Epithelial cell of esophagus (primary cell): ENCODE results near the gene DSEL.

Experiments
- DNase-seq: peaks from one replicate; pipeline ENCODE4 v3.0.0; 2010; ENCODE audit warnings: low read depth
- H3K4me3 ChIP-seq: 2 replicates; pipeline ENCODE4 v1.5.1; 2011; ENCODE audit warnings: mild to moderate bottlenecking, low read length, control low read depth
- TF ChIP-seq, protein P1 (sequence below): IDR thresholded peaks from 2 replicates; pipeline ENCODE4 v1.5.1; 2011; ENCODE audit warnings: low read depth, mild to moderate bottlenecking, low read length, control low read depth, inconsistent platforms; ENCODE audit not compliant: insufficient read depth; ENCODE audit errors: missing control alignments

The DSEL gene

DNA sequence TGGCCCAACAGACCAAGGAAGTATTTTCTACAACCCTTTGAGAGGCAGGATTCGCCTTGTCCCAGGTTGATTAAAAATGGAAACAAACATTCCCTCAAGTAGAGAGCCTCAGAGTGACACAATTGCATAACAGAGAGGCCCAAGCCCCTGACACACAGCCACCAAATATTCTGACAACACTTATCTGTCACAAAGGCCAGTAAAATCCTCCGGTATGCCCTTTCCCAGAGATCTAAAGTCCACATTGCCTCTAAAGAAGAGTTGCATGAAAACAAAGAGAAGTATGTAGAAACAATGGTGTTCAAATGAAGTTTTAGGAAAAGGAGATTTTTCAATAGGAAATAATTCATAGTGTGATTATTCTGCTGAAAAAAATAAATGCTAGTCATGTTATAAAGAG is 32.1 kb downstream of the DSEL start:
- H3K4me3 ChIP-seq = no peak overlapping the region
- no peak for DNase-seq
- TF ChIP-seq, protein P1, sequence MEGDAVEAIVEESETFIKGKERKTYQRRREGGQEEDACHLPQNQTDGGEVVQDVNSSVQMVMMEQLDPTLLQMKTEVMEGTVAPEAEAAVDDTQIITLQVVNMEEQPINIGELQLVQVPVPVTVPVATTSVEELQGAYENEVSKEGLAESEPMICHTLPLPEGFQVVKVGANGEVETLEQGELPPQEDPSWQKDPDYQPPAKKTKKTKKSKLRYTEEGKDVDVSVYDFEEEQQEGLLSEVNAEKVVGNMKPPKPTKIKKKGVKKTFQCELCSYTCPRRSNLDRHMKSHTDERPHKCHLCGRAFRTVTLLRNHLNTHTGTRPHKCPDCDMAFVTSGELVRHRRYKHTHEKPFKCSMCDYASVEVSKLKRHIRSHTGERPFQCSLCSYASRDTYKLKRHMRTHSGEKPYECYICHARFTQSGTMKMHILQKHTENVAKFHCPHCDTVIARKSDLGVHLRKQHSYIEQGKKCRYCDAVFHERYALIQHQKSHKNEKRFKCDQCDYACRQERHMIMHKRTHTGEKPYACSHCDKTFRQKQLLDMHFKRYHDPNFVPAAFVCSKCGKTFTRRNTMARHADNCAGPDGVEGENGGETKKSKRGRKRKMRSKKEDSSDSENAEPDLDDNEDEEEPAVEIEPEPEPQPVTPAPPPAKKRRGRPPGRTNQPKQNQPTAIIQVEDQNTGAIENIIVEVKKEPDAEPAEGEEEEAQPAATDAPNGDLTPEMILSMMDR = no peak

DNA sequence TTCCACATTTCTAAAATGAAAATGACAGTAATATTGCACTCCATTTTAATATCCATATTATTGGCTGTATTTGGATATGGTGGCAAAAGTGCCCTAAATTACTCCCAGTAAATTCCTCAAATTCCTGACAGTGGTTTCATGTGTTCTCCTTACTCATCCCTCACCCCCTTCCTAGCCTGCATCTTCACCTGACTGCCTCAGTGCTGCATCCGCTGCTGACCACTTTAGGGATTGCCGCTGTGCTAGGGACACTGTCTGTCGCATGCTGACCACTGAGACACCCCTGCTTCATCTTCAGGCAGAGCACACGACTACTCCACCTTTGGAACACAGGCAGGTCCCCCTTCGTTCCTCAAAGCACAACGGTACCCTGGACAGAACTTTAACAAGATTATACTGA is 32.6 kb downstream of the DSEL start:
- no peak overlapping the region for H3K4me3 ChIP-seq
- no peak for DNase-seq
- TF ChIP-seq, protein P1 = no peak

- H3K4me3 ChIP-seq = no peak overlapping the region
- TF ChIP-seq, protein P1 = no peak
- no peak for DNase-seq
Measured at GRCh38 chr18:67483237-67483636, 33.3 kb downstream of the DSEL start.

- TF ChIP-seq, protein P1 = no peak
- H3K4me3 ChIP-seq = no peak overlapping the region
- DNase-seq = no peak
Measured at GRCh38 chr18:67478249-67478648, 38.3 kb downstream of the DSEL start.

- DNase-seq = no peak
- TF ChIP-seq, protein P1 = no peak
- H3K4me3 ChIP-seq = no peak overlapping the region
Measured at GRCh38 chr18:67477522-67477921, 39.0 kb downstream of the DSEL start.

- TF ChIP-seq, protein P1 = no peak
- DNase-seq = no peak
- H3K4me3 ChIP-seq = no peak overlapping the region
Measured at GRCh38 chr18:67476585-67476984, 39.9 kb downstream of the DSEL start.

DNA sequence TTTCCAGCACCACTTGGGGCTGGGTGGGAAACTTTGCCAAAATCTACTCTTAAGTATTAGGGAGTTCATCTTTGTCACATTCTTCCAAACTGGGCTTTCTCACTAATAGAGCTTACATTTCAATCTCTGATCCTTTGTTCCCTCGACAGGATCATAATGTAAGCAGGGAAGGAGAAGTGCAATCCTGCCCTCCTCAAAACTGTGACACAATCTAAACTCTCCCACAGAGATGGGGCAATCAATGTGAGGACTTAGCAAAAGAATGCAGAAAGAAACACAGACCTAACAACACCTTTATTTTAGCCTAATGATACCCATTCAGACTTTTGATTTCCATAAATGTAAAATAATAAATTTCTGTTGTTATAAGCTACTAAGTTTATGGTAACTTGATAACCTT is 40.8 kb downstream of the DSEL start:
- DNase-seq = peak; percentile 34
- TF ChIP-seq, protein P1 = no peak
- no peak overlapping the region for H3K4me3 ChIP-seq
